K562 (cell line): ENCODE results near the gene ANAPC13. TPM values are rescaled to one million over a fixed set of nuclear protein-coding genes. Genes with fewer than 3 reads are reported as not detected.

Source experiments
- ARID3A ChIP-seq: IDR thresholded peaks from 2 replicates; pipeline ENCODE4 v1.6.1; 2012; ENCODE audit warnings: low read depth, low read length, improper control_type of control experiment, borderline replicate concordance
- CBX3 ChIP-seq, 2 experiments: IDR thresholded peaks; 1 replicate in 1 of 2; 2 replicates in 1 of 2; pipeline ENCODE4 v1.6.1; 2012; ENCODE audit warnings: inconsistent platforms in 2 of 2, low read length in 2 of 2, borderline replicate concordance in 1 of 2, control low read depth in 1 of 2
- CTCF ChIP-seq, 3 experiments: IDR thresholded peaks in 2 of 3; conservative IDR thresholded peaks in 1 of 3; 2 replicates each; pipeline ENCODE4 v1.5.1; 2011 to 2012; ENCODE audit warnings: low read length in 3 of 3, mild to moderate bottlenecking in 3 of 3, control low read depth in 2 of 3, improper control_type of control experiment in 1 of 3, inconsistent platforms in 1 of 3, low read depth in 1 of 3, mixed read lengths in 1 of 3, moderate library complexity in 1 of 3; ENCODE audit not compliant: insufficient read depth in 2 of 3
- E4F1 ChIP-seq: fragments of 250-450 bp; sonication (Bioruptor Pico); IDR thresholded peaks from 2 replicates; pipeline ENCODE4 v1.5.0; 2021; ENCODE audit warnings: mild to moderate bottlenecking, borderline replicate concordance
- HIVEP1 ChIP-seq: fragments of 250-450 bp; sonication (Bioruptor Pico); IDR thresholded peaks from 2 replicates; pipeline ENCODE4 v1.4.0; 2020; ENCODE audit warnings: mild to moderate bottlenecking
- PML ChIP-seq: IDR thresholded peaks from 2 replicates; pipeline ENCODE4 v1.6.1; 2012; ENCODE audit warnings: low read length, inconsistent platforms
- POLR3G ChIP-seq: IDR thresholded peaks from 2 replicates; pipeline ENCODE4 v1.6.1; 2011; ENCODE audit not compliant: insufficient read length, insufficient replicate concordance; ENCODE audit errors: extremely low read depth
- RAD21 ChIP-seq, 2 experiments: fragments of 250-450 bp in 1 of 2; fragments of 450-650 bp in 1 of 2; sonication (Bioruptor Pico) in 1 of 2; formaldehyde crosslinking in 1 of 2; IDR thresholded peaks in 1 of 2; conservative IDR thresholded peaks in 1 of 2; 2 replicates each; pipeline versions ENCODE4 v1.4.0 to v1.8.0; 2020 to 2022; ENCODE audit warnings: mild to moderate bottlenecking in 2 of 2, moderate library complexity in 1 of 2
- SMC3 ChIP-seq: conservative IDR thresholded peaks from 2 replicates; pipeline ENCODE4 v1.6.1; 2011; ENCODE audit warnings: low read depth, low read length, improper control_type of control experiment; ENCODE audit not compliant: insufficient read depth
- SRF ChIP-seq, 2 experiments: fragments of 250-450, 450-650 bp in 1 of 2; sonication (Bioruptor Pico) in 1 of 2; sonication (generic) in 1 of 2; formaldehyde crosslinking; IDR thresholded peaks; 2 replicates each; pipeline versions ENCODE4 v1.5.0 to v1.5.1; 2020 to 2022; ENCODE audit warnings: mild to moderate bottlenecking in 1 of 2, missing genetic modification reagents in 1 of 2
- SRSF9 ChIP-seq: fragments of 200-400 bp; formaldehyde crosslinking; IDR thresholded peaks from 2 replicates; pipeline ENCODE4 v1.6.1; 2017; ENCODE audit warnings: low read depth, low read length, borderline replicate concordance
- ZNF586 ChIP-seq: fragments of 450-650 bp; formaldehyde crosslinking; conservative IDR thresholded peaks from 2 replicates; pipeline ENCODE4 v1.4.0; 2020; ENCODE audit warnings: mild to moderate bottlenecking, moderate library complexity
- polyA plus RNA-seq, 8 experiments: library from polyadenylated mRNA; depleted of rRNA in 4 of 8; stranded (reverse) in 5 of 8; unstranded in 3 of 8; fragments of >200 nt; fragmentation: Nextera tagmentation in 2 of 8; fragmentation: Illumina TruSeq in 1 of 8; extraction: Ambion mirVana in 2 of 8; extraction: Trizol in 1 of 8; gene quantifications; 2 replicates each; pipeline versions ENCODE4 v1.2.1 to v1.2.3, GENCODE V29; 2011 to 2014; ENCODE audit warnings: inconsistent platforms in 1 of 8, missing spikeins in 1 of 8
- total RNA-seq, 7 experiments: library from RNA; depleted of rRNA in 6 of 7; stranded (reverse); fragments of >200 nt in 6 of 7; fragmentation: Illumina TruSeq in 2 of 7; extraction: Trizol in 2 of 7; gene quantifications; 2 replicates each; pipeline versions ENCODE4 v1.2.1 to v1.2.3, GENCODE V29; 2011 to 2021; ENCODE audit warnings: low replicate concordance in 1 of 7

The ANAPC13 gene
- total and polyA plus RNA-seq, 9 of the 15 experiments (the other 6 are each of a cell fraction or from before 2014, with no cell fraction given), result 48.5 to 238 (median 68.5) TPM

- 0 out of 2 replicates have a peak, but pooled peaks have one; percentile 25 for TF ChIP-seq SMC3
- no peak for TF ChIP-seq CBX3 (IDR thresholded peaks at IDR 0.05; ENCODE audit: borderline replicate concordance in 1 of 2, low read length in 2 of 2)
- peak; percentile 42 to 68 (median 59); a peak in 5 of 6 replicates for TF ChIP-seq CTCF (IDR thresholded peaks at IDR 0.05 in 2 of 3, conservative IDR thresholded peaks at IDR 0.05 in 1 of 3; ENCODE audit: insufficient read depth in 2 of 3, low read depth in 1 of 3, low read length in 3 of 3)
- no peak for TF ChIP-seq POLR3G
- TF ChIP-seq ARID3A, result 0 out of 2 replicates have a peak, but pooled peaks have one; percentile 42
- no peak for TF ChIP-seq PML
- no peak for TF ChIP-seq SRSF9
- TF ChIP-seq RAD21 (CRISPR knock-in tag; conservative IDR thresholded peaks at IDR 0.05 in 1 of 2, IDR thresholded peaks at IDR 0.05 in 1 of 2), result peak; percentile 44 to 64
- TF ChIP-seq HIVEP1 (CRISPR knock-in tag), result no peak
- no peak for TF ChIP-seq ZNF586 (CRISPR knock-in tag)
- TF ChIP-seq E4F1 (CRISPR knock-in tag), result no peak
- no peak for TF ChIP-seq SRF (CRISPR knock-in tag; IDR thresholded peaks at IDR 0.05)
Measured at GRCh38 chr3:134473868-134474546, 11.8 kb downstream of the ANAPC13 start (continued).
